Natural killer cell (primary cell): ENCODE results near the gene MRPL34. TPM values are rescaled to one million over a fixed set of nuclear protein-coding genes. Genes with fewer than 3 reads are reported as not detected.

ENCODE experiments used
- ATAC-seq, 3 donors: fragments of 150-1000 bp in 2 of 3; fragments of 200-7000 bp in 1 of 3; cut with Tn5 transposase; 1 replicate in 1 of 3; 2 replicates in 2 of 3; pipeline ENCODE4 v1.10.0; 2021; ENCODE audit warnings: mild to moderate bottlenecking in 2 of 3, moderate library complexity in 2 of 3
- DNase-seq, 2 donors: peaks; one replicate each; pipeline versions ENCODE4 v3.0.0 to v3.0.0-alpha.2; 2013 to 2021; ENCODE audit warnings: mixed read lengths in 1 of 2
- H3K27ac ChIP-seq: one replicate; pipeline ENCODE4 v1.5.1; 2013; ENCODE audit warnings: mild to moderate bottlenecking, low read length
- H3K27me3 ChIP-seq: one replicate; pipeline ENCODE4 v1.6.1; 2013; ENCODE audit warnings: low read length; ENCODE audit not compliant: control insufficient read depth, insufficient read depth
- H3K36me3 ChIP-seq: one replicate; pipeline ENCODE4 v1.6.1; 2013; ENCODE audit warnings: low read length; ENCODE audit not compliant: control insufficient read depth, insufficient read depth
- H3K4me1 ChIP-seq: one replicate; pipeline ENCODE4 v1.6.1; 2013; ENCODE audit warnings: low read length; ENCODE audit not compliant: control insufficient read depth, insufficient read depth
- H3K4me3 ChIP-seq: one replicate; pipeline ENCODE4 v1.5.1; 2013; ENCODE audit warnings: low read length
- H3K9me3 ChIP-seq: one replicate; pipeline ENCODE4 v1.6.1; 2013; ENCODE audit warnings: low read length; ENCODE audit not compliant: control insufficient read depth, insufficient read depth
- H3K27ac Mint-ChIP-seq, 2 donors: one replicate each; pipeline ENCODE4 v1.8.0; 2022; ENCODE audit warnings: mild to moderate bottlenecking in 2 of 2, mixed read lengths in 2 of 2, moderate library complexity in 1 of 2
- H3K27me3 Mint-ChIP-seq, 2 donors: one replicate each; pipeline ENCODE4 v1.8.0; 2022; ENCODE audit warnings: low read depth in 2 of 2, mixed read lengths in 2 of 2
- H3K36me3 Mint-ChIP-seq: one replicate; pipeline ENCODE4 v1.8.0; 2022; ENCODE audit warnings: mixed read lengths
- H3K4me1 Mint-ChIP-seq, 2 donors: one replicate each; pipeline ENCODE4 v1.8.0; 2022; ENCODE audit warnings: mixed read lengths in 2 of 2
- H3K4me3 Mint-ChIP-seq: one replicate; pipeline ENCODE4 v1.8.0; 2022; ENCODE audit warnings: mild to moderate bottlenecking, moderate library complexity, mixed read lengths
- H3K9me3 Mint-ChIP-seq, 2 donors: one replicate each; pipeline ENCODE4 v1.8.0; 2022; ENCODE audit warnings: mixed read lengths in 2 of 2
- WGBS: methylation state at CpG from one replicate; pipeline ENCODE4 v1.1.7; 2013; ENCODE audit warnings: missing lambda C conversion rate; ENCODE audit not compliant: insufficient coverage; 5-methylcytosine and 5-hydroxymethylcytosine counted together
- intact Hi-C: fragments of 100-400 bp; cut with micrococcal nuclease; formaldehyde crosslinking; loops from one replicate; pipeline ENCODE4 v1.14.2; 2022
- total RNA-seq, 4 donors: library from RNA; stranded (reverse); fragments of 120-200 nt in 1 of 4; gene quantifications; one replicate each; pipeline versions ENCODE4 v1.2.3 to v1.2.4, GENCODE V29; 2013 to 2022
- TF ChIP-seq, protein P1 (sequence below): fragments of 200-600 bp; IDR thresholded peaks from one replicate; pipeline ENCODE4 v1.8.0; 2022; ENCODE audit warnings: antibody characterized with exemption

MRPL34 gene
- total RNA-seq, 3 donors from 2014 or later (not counting 1 experiment from before 2014, with no cell fraction given): 26.9 to 40.8 (median 39.4) TPM

DNA sequence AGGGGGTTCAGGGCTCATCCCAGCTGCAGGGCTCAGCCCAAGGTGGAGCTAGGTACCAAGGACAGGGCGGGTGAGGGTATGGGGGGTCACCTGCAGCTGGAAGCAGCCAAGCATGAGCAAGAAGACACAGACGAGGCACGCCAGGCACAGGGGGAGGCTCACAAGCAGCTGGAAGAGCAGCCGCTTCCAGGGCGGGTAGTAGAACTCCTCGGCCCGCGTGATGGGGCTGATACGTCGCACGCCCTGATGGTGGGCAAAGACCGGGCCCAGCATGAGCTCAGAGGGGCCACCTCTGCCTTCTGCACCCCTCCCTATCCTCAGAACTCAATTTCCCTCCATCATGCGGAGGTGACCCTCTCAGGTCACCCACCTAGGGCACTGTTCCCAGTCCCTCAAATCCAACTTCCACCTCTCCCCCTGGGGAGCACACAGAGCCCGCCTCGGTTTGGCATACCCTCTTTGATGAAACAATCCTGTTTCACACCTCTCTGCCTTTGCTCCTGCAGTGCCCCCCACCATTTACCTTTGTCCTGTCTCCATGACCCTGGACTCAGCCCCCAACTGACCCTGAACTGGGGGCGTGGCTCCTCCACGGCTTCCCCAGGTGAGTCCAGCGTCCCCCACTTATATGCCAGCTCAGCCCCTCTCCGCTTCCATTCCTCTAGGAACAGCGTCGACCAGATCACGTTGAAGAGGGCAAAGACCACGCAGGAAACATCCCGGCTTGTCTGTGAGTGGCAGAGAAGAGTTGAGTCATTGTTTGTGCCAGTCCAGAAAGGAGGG is 24.8 kb downstream of the MRPL34 start:
- DNase-seq: no peak
- Histone ChIP-seq H3K27me3 (no peaks in the 10 kb centered on the region), H3K27ac (no peak overlapping the region), H3K36me3 (no peaks in the 10 kb centered on the region), H3K4me1 (peaks cover 38% of the 10 kb centered on the region), H3K4me3 (no peak overlapping the region), H3K9me3 (no peaks in the 10 kb centered on the region)
- 92% methylated on average over 24 of the region's 24 CpGs for WGBS
- H3K36me3 Mint-ChIP-seq: no peaks in the 10 kb centered on the region
- no peak overlapping the region for H3K27ac Mint-ChIP-seq
- H3K9me3 Mint-ChIP-seq: no peaks in the 10 kb centered on the region
- intact Hi-C loops: loop anchor here (10.0 kb wide), 1 partner anchor 74 kb away; the partner anchor contains the start of gene BST2
- H3K4me3 Mint-ChIP-seq: peak overlapping the region; percentile 68
- no peak for ATAC-seq
- peaks cover 10 to 36% of the 10 kb centered on the region in 2 donors for H3K4me1 Mint-ChIP-seq
- TF ChIP-seq, protein P1, sequence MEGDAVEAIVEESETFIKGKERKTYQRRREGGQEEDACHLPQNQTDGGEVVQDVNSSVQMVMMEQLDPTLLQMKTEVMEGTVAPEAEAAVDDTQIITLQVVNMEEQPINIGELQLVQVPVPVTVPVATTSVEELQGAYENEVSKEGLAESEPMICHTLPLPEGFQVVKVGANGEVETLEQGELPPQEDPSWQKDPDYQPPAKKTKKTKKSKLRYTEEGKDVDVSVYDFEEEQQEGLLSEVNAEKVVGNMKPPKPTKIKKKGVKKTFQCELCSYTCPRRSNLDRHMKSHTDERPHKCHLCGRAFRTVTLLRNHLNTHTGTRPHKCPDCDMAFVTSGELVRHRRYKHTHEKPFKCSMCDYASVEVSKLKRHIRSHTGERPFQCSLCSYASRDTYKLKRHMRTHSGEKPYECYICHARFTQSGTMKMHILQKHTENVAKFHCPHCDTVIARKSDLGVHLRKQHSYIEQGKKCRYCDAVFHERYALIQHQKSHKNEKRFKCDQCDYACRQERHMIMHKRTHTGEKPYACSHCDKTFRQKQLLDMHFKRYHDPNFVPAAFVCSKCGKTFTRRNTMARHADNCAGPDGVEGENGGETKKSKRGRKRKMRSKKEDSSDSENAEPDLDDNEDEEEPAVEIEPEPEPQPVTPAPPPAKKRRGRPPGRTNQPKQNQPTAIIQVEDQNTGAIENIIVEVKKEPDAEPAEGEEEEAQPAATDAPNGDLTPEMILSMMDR: no peak
- H3K27me3 Mint-ChIP-seq: no peaks in the 10 kb centered on the region

DNA sequence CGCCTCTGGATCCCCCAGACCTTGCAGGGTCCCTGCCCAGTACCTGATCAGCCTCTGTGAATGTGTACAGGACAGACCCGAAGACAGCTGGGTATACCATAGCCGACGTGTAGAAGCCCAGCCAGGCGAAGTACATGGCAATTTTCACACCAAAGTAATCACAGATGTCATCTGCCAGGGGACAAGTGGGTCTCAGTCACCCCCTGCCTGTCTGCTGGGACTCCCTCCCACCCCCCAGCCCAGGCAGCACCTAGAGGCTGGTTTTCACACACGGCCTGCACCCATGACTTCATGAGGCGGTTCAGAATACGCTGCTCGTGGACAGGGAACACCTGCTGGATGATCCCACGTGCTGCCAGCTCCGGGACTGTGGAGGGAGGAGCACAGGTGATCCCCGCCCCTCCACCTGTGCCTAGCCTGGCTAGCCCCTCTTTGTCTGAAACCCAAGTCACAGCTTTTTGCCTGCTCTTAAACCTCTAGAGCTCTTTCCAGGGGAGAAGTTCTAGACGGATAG is 25.4 kb downstream of the MRPL34 start:
- TF ChIP-seq, protein P1: no peak
- Histone ChIP-seq H3K27me3 (no peaks in the 10 kb centered on the region), H3K4me1 (peaks cover 38% of the 10 kb centered on the region), H3K36me3 (no peaks in the 10 kb centered on the region), H3K4me3 (no peak overlapping the region), H3K27ac (no peak overlapping the region), H3K9me3 (no peaks in the 10 kb centered on the region)
- DNase-seq: no peak
- Mint-ChIP-seq H3K9me3 (no peaks in the 10 kb centered on the region), H3K4me3 (no peak overlapping the region), H3K4me1 (peaks cover 10 to 36% of the 10 kb centered on the region in 2 donors), H3K27ac (no peak overlapping the region), H3K27me3 (no peaks in the 10 kb centered on the region), H3K36me3 (no peaks in the 10 kb centered on the region)
- WGBS: 86% methylated on average over 13 of the region's 13 CpGs
- intact Hi-C loops: loop anchor here (10.0 kb wide), 1 partner anchor 74 kb away; the partner anchor contains the start of gene BST2
- no peak for ATAC-seq

DNA sequence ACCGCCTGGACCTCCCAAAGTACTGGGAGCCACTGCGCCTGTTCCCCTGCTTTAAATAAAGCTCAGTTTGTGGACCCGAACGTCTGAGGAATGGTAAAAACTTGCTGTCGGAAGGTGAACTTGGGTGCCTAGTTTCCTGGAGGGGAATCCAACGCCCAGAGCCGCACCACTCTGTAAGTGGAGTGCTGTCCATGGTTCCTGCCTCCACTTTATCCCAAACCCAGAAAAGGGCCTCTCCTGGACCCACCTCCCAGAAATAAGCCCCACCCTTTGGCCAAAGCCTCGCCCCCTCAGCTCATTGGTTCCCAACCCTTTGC is 26.6 kb downstream of the MRPL34 start:
- Histone ChIP-seq H3K4me1 (peaks cover 46% of the 10 kb centered on the region), H3K27me3 (no peaks in the 10 kb centered on the region), H3K36me3 (no peaks in the 10 kb centered on the region), H3K9me3 (no peaks in the 10 kb centered on the region), H3K27ac (no peak overlapping the region), H3K4me3 (no peak overlapping the region)
- Mint-ChIP-seq H3K36me3 (no peaks in the 10 kb centered on the region), H3K9me3 (no peaks in the 10 kb centered on the region), H3K4me3 (no peak overlapping the region), H3K27ac (no peak overlapping the region), H3K27me3 (no peaks in the 10 kb centered on the region), H3K4me1 (peaks cover 21 to 46% of the 10 kb centered on the region in 2 donors)
- TF ChIP-seq, protein P1: no peak
- 94% methylated on average over 8 of the region's 8 CpGs for WGBS
- ATAC-seq: no peak
- intact Hi-C loops: loop anchor here (10.0 kb wide), 1 partner anchor 72 kb away; the partner anchor contains the start of gene BST2
- no peak for DNase-seq
